Measurements from ENCODE around the gene DIPK1B. TPM values are rescaled to one million over a fixed set of nuclear protein-coding genes. Genes with fewer than 3 reads are reported as not detected.

Gene DIPK1B
- total RNA-seq, 4 donors from 2014 or later: 3.2 to 26.3 (median 21.0) TPM

GRCh38 chr9:136665704-136666371, 46.5 kb upstream of the DIPK1B start:
- peak overlapping the region; percentile 24 to 29 for H3K4me3 ChIP-seq
- intact Hi-C loops (cut with DNase I; ENCODE audit: low total_unique reads): no loop called here

GRCh38 chr9:136666372-136667213, 45.8 kb upstream of the DIPK1B start:
- peaks cover 0 to 17% of the 10 kb centered on the region in 2 donors for H3K4me1 ChIP-seq
- H3K27me3 ChIP-seq: peaks cover 0 to 18% of the 10 kb centered on the region in 2 donors
- H3K9me3 ChIP-seq: no peaks in the 10 kb centered on the region
- H3K36me3 ChIP-seq: no peaks in the 10 kb centered on the region
- TF ChIP-seq, protein P1, sequence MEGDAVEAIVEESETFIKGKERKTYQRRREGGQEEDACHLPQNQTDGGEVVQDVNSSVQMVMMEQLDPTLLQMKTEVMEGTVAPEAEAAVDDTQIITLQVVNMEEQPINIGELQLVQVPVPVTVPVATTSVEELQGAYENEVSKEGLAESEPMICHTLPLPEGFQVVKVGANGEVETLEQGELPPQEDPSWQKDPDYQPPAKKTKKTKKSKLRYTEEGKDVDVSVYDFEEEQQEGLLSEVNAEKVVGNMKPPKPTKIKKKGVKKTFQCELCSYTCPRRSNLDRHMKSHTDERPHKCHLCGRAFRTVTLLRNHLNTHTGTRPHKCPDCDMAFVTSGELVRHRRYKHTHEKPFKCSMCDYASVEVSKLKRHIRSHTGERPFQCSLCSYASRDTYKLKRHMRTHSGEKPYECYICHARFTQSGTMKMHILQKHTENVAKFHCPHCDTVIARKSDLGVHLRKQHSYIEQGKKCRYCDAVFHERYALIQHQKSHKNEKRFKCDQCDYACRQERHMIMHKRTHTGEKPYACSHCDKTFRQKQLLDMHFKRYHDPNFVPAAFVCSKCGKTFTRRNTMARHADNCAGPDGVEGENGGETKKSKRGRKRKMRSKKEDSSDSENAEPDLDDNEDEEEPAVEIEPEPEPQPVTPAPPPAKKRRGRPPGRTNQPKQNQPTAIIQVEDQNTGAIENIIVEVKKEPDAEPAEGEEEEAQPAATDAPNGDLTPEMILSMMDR (IDR thresholded peaks at IDR 0.05): no peak
- TF ChIP-seq POLR2A (IDR thresholded peaks at IDR 0.05): no peak
- peak overlapping the region in 1 of 2 donors; percentile 49 for H3K27ac ChIP-seq
- intact Hi-C loops (cut with DNase I; ENCODE audit: low total_unique reads): no loop called here
- no peak for DNase-seq
- H3K4me3 ChIP-seq: peak overlapping the region; percentile 24 to 29

More at GRCh38 chr9:136665704-136666371, 46.5 kb upstream of the DIPK1B start:
- no peaks in the 10 kb centered on the region for H3K9me3 ChIP-seq
- no peaks in the 10 kb centered on the region for H3K36me3 ChIP-seq
- no peak for DNase-seq
- peak overlapping the region in 1 of 2 donors; percentile 56 for H3K27ac ChIP-seq
- TF ChIP-seq POLR2A (IDR thresholded peaks at IDR 0.05): no peak
- TF ChIP-seq, protein P1 (IDR thresholded peaks at IDR 0.05): no peak
- peaks cover 0 to 18% of the 10 kb centered on the region in 2 donors for H3K27me3 ChIP-seq
- H3K4me1 ChIP-seq: peaks cover 0 to 12% of the 10 kb centered on the region in 2 donors

GRCh38 chr9:136667214-136667939, 45.0 kb upstream of the DIPK1B start:
- no peak for TF ChIP-seq POLR2A (IDR thresholded peaks at IDR 0.05)
- TF ChIP-seq, protein P1 (IDR thresholded peaks at IDR 0.05): no peak
- Histone ChIP-seq H3K36me3 (no peaks in the 10 kb centered on the region), H3K27me3 (peaks cover 0 to 18% of the 10 kb centered on the region in 2 donors), H3K4me3 (peak overlapping the region; percentile 17 to 24), H3K9me3 (no peaks in the 10 kb centered on the region), H3K4me1 (peaks cover 0 to 18% of the 10 kb centered on the region in 2 donors), H3K27ac (peak overlapping the region in 1 of 2 donors; percentile 49)
- no peak for DNase-seq
- intact Hi-C loops (cut with DNase I; ENCODE audit: low total_unique reads): no loop called here

DNA sequence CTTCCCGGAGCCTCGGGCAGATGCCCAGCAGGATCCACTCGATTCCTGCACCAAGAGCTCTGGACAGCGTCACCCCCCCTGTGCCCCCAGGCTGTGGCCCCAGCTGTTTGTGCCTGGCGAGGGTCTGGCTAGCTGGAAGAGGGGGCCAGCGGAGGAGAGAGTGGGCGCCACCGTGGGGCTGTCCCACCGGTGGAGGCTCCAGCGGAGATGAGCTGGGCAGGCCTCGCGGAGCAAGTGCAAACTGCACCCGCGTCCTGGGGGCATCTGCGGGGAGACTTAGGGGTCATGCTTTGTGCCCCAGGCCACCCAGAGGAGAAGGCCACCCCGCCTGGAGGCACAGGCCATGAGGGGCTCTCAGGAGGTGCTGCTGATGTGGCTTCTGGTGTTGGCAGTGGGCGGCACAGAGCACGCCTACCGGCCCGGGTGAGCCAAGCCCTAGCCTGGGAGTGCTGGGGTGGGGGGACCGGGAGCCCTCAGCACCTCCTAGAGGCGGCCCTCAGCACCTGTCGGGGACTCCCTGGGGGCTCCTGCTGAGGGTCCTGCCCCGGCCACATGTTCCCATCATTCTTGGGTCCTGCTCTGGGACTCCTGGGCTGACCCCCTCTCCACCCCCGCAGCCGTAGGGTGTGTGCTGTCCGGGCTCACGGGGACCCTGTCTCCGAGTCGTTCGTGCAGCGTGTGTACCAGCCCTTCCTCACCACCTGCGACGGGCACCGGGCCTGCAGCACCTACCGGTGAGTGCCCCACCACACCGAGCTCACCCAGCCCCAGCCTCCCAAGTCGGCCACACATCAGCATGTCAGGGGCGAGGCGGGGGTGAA, 44.2 kb upstream of the DIPK1B start:
- H3K4me3 ChIP-seq: peak overlapping the region; percentile 17 to 24

More for the DNA sequence above, 44.2 kb upstream of the DIPK1B start:
- H3K9me3 ChIP-seq: no peaks in the 10 kb centered on the region
- DNase-seq: no peak
- H3K36me3 ChIP-seq: no peaks in the 10 kb centered on the region
- TF ChIP-seq, protein P1 (IDR thresholded peaks at IDR 0.05): no peak
- no peak for TF ChIP-seq POLR2A (IDR thresholded peaks at IDR 0.05)
- H3K27ac ChIP-seq: peak overlapping the region in 1 of 2 donors; percentile 49
- intact Hi-C loops (cut with DNase I; ENCODE audit: low total_unique reads): no loop called here
- H3K4me1 ChIP-seq: peaks cover 0 to 18% of the 10 kb centered on the region in 2 donors
- H3K27me3 ChIP-seq: peaks cover 0 to 18% of the 10 kb centered on the region in 2 donors
